GM23338 (cell line): ENCODE results near the gene FRMD1. TPM values are rescaled to one million over a fixed set of nuclear protein-coding genes. Genes with fewer than 3 reads are reported as not detected.

Experiments
- polyA plus RNA-seq: library from polyadenylated mRNA; unstranded; fragments of >200 nt; fragmentation: Nextera tagmentation; extraction: Ambion mirVana; gene quantifications from 2 replicates; pipeline ENCODE4 v1.2.1, GENCODE V29; 2016
- total RNA-seq: library from RNA; depleted of rRNA; stranded (reverse); fragments of >200 nt; shearing (Covaris generic); gene quantifications from 2 replicates; pipeline ENCODE4 v1.2.3, GENCODE V29; 2014; rRNA removed

The FRMD1 gene
- total and polyA plus RNA-seq, 2 experiments from 2014 or later = 1.0 to 2.0 TPM

Other genes starting within 250 kb of the FRMD1 start
- 0.69 and 1.5 TPM in 2 replicates for gene KIF25, start 81.5 kb downstream of the FRMD1 start, total RNA-seq
- gene KIF25, start 81.5 kb downstream of the FRMD1 start, polyA plus RNA-seq = 0.76 and 0.92 TPM in 2 replicates
- 7.3 and 10.6 TPM in 2 replicates for gene DACT2, start 240.6 kb upstream of the FRMD1 start, total RNA-seq
- gene DACT2, start 240.6 kb upstream of the FRMD1 start, polyA plus RNA-seq = 1.5 and 1.8 TPM in 2 replicates